GM21360 (cell line): ENCODE data around the gene FAM3A.
"Not testable (repeated sequence)": the region's sequence is repeated elsewhere in the genome, so short reads cannot be mapped to it uniquely, and the experiment has no call there.

Experiments used
- ATAC-seq: cut with Tn5 transposase; IDR thresholded peaks from one replicate; pipeline ENCODE4 v1.9.1; 2021; ENCODE audit warnings: mild to moderate bottlenecking, moderate library complexity; ENCODE audit not compliant: unreplicated experiment

FAM3A gene

DNA sequence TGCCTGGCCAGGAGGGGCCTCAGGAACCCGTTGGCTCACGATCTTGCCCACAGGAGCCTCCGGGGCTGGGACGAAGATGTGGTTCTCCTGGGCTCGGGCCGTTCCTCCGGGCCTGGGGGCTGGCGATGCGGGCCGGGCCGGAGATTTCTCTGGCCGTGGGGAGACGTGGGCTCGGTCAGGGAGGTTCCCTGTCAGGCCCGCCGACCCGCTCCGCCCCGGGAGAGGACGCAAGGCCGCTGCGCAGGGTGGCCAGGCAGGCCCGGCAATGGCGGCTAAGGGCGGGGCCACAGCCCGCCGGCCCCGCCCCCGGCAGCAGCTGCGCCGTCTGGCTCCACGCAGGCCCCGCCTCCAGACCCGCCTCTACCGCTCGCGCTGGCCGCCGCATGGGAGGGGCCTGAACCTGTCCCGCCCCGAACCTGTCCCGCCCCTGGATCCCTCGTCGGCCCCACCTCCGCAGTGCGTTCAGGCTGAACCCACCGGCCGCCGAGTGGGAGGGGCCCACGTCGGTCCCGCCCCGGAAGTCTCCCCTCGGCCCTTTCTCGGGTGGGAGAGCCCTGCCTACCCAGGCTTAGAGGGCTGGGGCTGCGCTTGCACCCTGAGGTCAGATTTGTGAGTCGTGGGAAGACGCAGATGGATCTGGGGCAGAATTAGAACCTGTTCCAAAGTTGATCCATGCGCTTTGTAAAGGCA, at the start of gene FAM3A:
Gene FAM3A (minus strand): TSS at position 267 of the 690 bp plus-strand sequence. CDS start 460 bp downstream, outside the sequence.
- peak; percentile 90 for ATAC-seq

DNA sequence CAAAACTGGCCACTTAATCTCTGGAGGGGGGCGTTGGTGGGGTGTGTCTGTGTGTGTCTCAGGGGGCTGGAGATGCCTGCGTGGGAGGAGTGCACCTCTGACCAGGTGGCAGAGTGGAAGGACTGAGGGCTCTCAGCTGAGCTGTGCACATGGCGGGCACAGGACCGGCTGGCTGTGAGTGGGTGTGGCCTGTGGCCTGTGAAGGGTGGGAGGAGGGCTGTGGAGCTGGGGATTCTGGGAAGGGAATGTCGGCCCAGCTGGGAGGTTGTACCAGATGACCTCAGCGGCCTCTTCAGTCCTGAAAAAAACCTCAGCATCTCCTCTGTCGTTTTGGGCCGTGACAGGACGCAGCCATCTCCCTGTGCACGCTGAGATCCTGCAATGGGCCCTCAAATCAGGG, 46.3 kb upstream of the FAM3A start:
- ATAC-seq: not testable (repeated sequence)

DNA sequence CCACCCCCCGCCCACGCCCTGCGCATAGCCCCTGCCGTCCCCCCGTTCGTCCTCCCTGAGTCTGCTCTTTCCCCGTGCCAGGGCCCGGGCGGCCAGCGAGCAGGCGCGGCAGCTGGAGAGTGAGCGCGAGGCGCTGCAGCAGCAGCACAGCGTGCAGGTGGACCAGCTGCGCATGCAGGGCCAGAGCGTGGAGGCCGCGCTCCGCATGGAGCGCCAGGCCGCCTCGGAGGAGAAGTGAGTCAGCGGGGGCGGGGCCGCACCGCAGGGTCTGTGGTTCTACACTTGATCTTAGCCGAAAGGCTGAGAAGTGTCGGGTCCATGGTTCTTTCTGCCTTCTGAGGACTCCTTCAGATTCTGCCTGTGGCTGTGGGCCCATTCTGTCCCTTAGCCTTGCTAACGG, 44.3 kb upstream of the FAM3A start:
- not testable (repeated sequence) for ATAC-seq

GRCh38 chrX:154558896-154559295, 42.9 kb upstream of the FAM3A start:
- ATAC-seq: not testable (repeated sequence)

- not testable (repeated sequence) for ATAC-seq
These were observed 42.1 kb upstream of the FAM3A start for GRCh38 chrX:154558060-154558690.

DNA sequence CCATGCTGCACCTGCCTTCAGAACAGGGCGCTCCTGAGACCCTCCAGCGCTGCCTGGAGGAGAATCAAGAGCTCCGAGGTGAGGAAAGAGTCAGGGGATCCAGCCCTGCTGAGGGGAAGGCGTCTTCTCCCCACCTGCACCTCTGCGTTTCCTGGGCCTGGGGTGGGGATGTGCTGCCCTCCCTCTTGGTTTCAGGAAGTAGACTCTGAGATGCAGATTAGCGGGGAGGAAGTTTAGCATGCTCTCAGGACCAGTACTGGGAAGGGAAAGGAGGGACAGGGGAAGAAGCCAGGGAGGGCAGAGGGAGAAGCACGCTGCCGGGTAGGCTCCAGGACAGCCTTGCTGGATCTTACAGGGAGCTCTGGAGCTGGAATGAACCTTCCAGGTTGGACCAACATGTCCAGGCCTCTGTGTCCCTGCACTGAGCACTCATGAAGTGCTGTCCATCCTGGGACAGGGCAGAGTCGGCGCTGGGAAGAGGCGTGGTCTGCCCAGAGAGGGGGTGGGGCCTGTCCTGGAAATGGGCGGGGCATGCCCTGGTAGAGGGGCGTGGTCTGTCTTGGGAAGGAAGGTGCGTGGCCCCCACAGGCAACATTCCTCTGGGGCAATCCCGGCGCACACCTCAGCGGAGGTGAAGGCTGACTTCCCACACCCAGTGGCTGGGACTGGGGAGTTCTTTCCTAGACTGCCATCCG, 36.2 kb upstream of the FAM3A start:
- ATAC-seq: not testable (repeated sequence)

GRCh38 chrX:154549766-154550165, 33.7 kb upstream of the FAM3A start:
- ATAC-seq: no peak

- no peak for ATAC-seq
These were observed 31.9 kb upstream of the FAM3A start for GRCh38 chrX:154548028-154548316.

GRCh38 chrX:154547245-154548027, 31.4 kb upstream of the FAM3A start, which contains the start of gene IKBKG:
Gene IKBKG, plus strand, starts transcription at chrX:154547620. Its CDS starts 4,383 bp downstream, at chrX:154552003.
- ATAC-seq: peak; percentile 75

- ATAC-seq: peak; percentile 32
These were observed 30.6 kb upstream of the FAM3A start, which contains the start of gene G6PD for GRCh38 chrX:154546354-154547244. Gene G6PD, minus strand, starts transcription at chrX:154546846. Its CDS starts 691 bp downstream, at chrX:154546155.

DNA sequence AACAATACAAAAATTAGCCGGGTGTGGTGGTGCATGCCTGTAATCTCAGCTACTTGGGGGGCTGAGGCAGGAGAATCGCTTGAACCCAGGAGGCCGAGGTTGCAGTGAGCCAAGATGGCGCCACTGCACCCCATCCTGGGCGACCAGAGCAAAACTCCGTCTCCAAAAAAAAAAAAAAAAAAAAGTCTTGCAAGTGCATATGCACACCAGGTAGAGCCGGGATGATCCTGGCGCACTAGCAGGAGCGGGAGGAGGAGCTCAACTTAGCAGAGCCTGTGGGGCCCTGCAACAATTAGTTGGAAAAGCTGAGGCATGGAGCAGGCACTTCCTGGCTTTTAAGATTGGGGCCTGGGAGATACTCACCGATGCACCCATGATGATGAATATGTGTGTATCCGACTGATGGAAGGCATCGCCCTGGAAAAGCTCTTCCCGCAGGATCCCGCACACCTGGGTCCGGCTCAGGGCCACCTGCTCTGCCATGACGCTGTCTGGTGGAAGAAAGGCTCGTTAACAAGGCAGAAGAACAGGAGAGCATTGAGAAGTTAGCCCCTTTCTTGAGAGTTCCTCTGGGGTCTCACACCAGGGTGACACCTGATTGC, 29.7 kb upstream of the FAM3A start:
- no peak for ATAC-seq

GRCh38 chrX:154542723-154543424, 26.8 kb upstream of the FAM3A start:
- no peak for ATAC-seq

GRCh38 chrX:154541896-154542722, 26.1 kb upstream of the FAM3A start:
- ATAC-seq: no peak

GRCh38 chrX:154541589-154541895, 25.5 kb upstream of the FAM3A start:
- ATAC-seq: no peak

GRCh38 chrX:154540897-154541535, 25.0 kb upstream of the FAM3A start:
- no peak for ATAC-seq

- not testable (repeated sequence) for ATAC-seq
These were observed 24.3 kb upstream of the FAM3A start for GRCh38 chrX:154540365-154540764.

GRCh38 chrX:154539077-154539476, 23.0 kb upstream of the FAM3A start:
- ATAC-seq: no peak

DNA sequence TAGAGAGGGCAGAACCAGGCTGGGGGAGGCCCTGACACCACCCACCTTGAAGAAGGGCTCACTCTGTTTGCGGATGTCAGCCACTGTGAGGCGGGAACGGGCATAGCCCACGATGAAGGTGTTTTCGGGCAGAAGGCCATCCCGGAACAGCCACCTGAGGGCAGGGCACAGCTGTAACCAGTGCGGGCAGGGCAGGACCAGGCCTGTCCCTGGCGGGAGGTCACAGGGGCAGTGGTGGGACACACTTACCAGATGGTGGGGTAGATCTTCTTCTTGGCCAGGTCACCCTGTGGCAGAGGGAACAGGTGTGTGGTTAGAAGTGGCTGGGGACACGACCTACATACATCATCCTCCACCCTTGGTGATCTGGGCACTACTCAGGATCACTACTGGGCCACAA, 19.9 kb upstream of the FAM3A start:
- no peak for ATAC-seq
